Erythroblast (primary cell): ENCODE measurements around the gene HIP1.
A peak's percentile ranks its signal among the peaks of the same experiment; 100 is the strongest.

Experiments used
- DNase-seq, 2 experiments: peaks; one replicate each; lab custom pipeline; 2025; lab: John Stamatoyannopoulos, UW
- GATA1 ChIP-seq: IDR thresholded peaks from 2 replicates; pipeline ENCODE4 v1.6.1; 2011; ENCODE audit warnings: low read depth, mild to moderate bottlenecking, control low read depth, low read length, moderate library complexity
- POLR2A ChIP-seq: IDR thresholded peaks from 2 replicates; pipeline ENCODE4 v1.6.1; 2011; ENCODE audit warnings: mild to moderate bottlenecking, low read length

HIP1 gene

DNA sequence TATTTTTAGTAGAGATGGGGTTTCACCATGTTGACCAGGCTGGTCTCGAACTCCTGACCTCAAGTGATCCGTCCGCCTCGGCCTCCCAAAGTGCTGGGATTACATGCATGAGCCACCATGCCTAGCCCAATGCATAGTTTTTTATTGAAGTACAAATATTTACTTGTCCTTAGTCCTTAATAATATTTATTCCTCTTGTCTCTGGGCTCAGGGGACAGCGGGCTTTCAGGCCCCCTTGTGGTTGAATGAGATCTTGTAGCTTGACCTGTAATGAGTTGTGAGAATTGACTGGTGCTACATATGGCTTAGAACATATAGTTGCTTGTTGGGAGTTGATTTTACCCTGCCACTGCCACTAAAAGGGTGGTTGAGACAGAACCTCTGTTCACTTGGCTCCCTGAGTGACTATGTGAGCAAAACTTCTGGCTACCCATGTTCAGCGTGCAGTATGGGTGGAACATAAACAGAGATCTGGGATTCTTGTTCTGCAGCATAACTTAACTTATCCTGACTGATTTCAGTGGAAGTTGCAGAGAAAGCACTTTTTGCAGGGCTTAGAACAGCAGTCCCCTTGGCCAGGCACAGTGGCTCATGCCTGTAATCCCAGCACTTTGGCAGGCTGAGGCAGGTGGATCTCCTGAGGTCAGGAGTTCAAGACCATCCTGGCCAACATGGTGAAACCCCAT is 18.4 kb upstream of the HIP1 start:
- no peak for TF ChIP-seq GATA1
- TF ChIP-seq POLR2A = no peak
- peak; percentile 10 to 35 for DNase-seq

DNA sequence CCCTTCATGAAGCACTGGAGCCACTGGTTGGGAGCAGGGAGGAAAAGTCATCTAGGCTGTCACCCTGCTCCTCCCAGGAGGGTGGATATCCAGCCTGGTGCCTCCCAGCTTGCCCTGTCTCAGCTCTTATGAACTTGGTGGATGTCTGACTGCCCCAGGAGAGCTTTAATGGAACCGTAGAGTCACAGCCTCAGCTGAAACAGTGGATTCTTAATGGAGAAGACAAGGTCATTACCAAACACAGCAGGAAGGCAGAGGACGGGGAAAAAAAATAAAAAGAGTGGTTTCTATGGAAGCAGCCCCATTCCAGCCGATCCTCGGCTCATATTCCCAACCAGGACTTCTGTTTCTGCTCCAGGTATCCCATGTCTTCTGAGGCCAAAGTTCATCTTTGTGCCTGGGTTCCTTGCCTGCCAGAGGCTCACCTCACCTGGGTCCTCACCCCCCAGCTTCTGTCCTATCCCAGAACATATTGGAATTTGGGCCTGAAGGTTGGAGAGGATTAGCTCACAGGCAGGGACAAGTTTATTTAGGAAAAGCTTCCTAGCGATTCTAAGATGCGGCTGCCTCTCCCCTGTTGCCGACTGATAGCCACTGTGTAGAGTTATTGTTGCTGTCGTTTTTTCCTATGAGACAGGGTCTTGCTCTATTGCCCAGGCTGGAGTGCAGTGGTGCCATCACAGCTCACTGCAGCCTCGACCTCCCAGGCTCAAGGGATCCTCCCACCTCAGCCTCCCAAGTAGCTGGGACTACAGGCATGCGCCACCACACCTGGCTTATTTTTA is 17.7 kb upstream of the HIP1 start:
- TF ChIP-seq GATA1 = no peak
- TF ChIP-seq POLR2A = no peak
- DNase-seq = no peak

DNA sequence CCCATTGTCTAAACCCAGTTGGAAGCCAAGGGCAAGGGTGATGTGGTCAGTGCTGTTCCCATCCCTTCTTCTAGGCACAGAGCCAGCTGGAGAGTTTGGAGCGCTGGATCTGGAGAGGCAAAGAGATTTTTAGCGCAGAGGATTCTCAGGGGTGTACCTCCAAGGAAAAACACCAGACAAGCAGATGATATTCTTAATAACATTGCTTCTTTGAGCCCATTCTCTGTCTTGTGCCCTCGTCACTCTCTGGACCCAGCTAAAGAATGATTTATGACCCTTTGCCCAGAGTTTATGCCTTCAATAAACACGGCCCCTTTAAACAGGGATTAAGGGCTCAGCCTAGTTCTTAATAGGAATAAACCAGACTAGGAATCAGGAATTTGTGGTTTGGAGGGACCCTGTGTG is 4.7 kb upstream of the HIP1 start:
- TF ChIP-seq POLR2A (no peak), GATA1 (no peak)
- DNase-seq = no peak

- DNase-seq = peak in 1 of 2 experiments; percentile 9
- TF ChIP-seq GATA1 (no peak), POLR2A (no peak)
Observed at GRCh38 chr7:75740846-75741497, 2.2 kb upstream of the HIP1 start.

GRCh38 chr7:75739796-75740672 is 1.3 kb upstream of the HIP1 start:
- DNase-seq = no peak
- no peak for TF ChIP-seq GATA1
- no peak for TF ChIP-seq POLR2A

DNA sequence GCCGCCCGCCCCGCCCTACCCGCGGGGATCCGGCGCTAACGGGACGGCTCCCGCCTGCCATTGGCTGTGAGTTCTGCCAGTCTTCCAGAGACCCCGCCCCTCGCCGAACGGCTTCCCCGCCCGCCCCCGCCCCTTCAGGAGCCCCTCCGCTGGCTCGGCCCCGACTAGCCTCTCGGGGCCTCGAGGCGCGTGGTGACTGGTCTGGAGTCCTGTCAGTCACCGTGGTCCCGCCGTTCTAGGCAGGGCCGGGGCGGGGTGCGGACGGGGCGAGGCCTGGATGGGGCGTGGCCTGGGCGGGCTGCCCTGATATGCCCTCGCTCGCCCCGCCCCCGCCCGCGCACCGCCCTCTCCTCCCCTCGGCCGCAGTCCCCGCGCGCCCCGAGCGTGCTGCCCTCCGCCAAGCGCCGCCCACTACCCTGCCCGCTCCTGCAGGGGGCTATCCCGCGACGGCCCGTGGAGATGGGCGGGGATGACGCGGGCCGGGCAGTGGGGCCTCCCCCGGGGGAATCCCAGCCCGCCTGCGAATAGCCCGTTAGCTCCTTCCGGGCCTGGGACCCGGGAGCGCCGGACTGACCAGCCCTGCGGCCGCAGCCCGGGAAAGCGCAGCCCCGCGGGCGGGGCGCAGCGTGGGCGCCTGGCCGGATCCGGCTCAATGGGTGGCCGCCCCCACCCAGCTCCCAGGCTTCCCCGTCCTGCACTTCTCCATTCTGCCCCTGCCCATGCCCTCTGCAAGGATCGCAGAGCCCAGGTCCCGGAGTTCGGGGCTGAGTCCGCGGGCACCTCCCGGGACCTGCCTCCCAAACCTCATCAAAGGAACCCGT is 444 bp upstream of the HIP1 start:
- peak; percentile 99 to 100 for DNase-seq
- no peak for TF ChIP-seq POLR2A
- no peak for TF ChIP-seq GATA1

GRCh38 chr7:75737856-75738603 is 711 bp downstream of the HIP1 start:
- TF ChIP-seq POLR2A = no peak
- TF ChIP-seq GATA1 = no peak
- peak; percentile 37 to 51 for DNase-seq

- no peak for DNase-seq
- TF ChIP-seq GATA1 = no peak
- TF ChIP-seq POLR2A = no peak
Observed at GRCh38 chr7:75735581-75736350, 3.0 kb downstream of the HIP1 start.

DNA sequence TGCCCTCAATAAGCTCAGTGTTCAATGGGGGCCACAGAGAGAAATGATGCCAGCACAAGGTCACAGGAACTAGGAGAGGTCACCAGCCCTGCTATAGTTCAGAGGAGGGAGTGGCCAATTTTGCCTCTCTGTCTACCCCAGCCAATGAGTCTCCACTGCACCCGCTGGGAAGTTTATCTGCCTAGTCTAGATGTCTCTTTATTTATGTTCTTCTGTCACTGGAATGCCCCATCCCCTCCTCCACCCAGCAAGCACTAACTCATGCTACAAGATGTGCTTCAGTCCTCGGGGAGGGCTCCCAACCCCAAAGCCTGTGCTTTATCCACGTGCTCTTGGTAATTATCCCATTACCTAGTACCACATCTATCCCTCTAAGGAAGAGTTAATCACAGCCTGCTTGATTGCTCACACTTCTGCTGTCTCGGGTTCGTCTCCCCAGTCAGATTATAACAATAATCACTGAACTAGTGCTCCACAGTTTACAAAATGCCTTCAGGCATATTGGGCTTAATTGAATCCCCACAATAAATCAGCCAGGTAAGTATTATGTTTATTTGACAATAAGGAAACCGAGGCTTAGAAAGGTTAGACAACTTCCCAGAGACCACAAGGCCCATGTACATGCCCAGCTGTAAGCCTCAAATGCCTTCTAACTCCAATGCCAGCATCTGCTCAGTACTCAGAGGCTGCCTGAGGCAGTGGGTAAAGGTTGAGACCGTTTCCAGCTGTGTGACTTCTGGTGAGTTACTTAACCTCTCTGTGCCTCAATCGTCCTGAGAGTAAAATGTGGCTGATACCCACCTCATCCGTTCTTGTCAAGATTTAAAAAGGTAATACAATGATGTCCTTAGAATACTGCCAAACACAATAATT is 3.9 kb downstream of the HIP1 start:
- no peak for TF ChIP-seq POLR2A

GRCh38 chr7:75732764-75733630 is 5.7 kb downstream of the HIP1 start:
- no peak for DNase-seq
- TF ChIP-seq GATA1 (no peak), POLR2A (no peak)

More for the DNA sequence above, 3.9 kb downstream of the HIP1 start:
- no peak for DNase-seq

- no peak for DNase-seq
- TF ChIP-seq GATA1 = no peak
- no peak for TF ChIP-seq POLR2A
Observed at GRCh38 chr7:75732016-75732521, 6.7 kb downstream of the HIP1 start.
